ENCODE results near the gene SMIM15.

SMIM15 gene

DNA sequence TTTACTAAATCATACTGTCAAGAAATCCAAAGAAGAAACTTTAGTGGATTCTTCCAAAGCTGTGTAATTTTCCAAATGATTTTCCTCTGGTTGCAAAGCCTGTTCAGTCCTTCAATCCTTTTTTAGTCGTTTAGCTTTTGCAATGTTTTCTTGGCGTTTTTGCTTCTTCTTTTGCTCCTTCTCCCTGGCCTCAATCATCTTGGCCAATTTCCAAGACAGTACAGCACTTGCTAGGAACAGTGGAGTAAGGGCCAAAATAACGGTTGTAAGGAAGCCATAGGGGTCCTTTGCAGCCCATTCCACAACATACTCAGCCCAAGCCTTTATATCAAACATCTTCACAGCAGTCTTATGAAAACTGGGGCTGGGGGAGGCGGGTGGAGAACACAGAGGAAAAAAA is 2.4 kb downstream of the SMIM15 start:
- DNase-seq (ENCODE audit: low read depth) = no peak

DNA sequence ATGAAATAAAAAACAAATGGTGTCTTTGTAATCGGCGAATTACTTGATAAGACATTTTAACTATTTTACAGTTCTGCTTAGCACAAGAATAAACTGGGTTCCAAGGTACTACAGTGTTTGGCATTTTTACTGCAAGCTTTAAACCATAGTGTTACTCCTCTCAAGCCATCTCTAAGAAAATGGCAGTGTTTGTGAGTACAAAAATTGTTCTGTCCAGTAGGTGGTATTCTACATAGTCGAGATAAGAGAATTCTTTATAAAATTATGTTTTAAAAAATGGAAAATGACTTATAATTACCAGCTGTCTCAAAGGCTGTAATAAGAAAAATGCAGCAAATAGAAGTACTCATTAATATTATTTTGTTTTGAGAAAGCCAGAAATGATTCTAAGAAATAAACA is 3.2 kb downstream of the SMIM15 start:
- no peak for DNase-seq (ENCODE audit: low read depth)

DNA sequence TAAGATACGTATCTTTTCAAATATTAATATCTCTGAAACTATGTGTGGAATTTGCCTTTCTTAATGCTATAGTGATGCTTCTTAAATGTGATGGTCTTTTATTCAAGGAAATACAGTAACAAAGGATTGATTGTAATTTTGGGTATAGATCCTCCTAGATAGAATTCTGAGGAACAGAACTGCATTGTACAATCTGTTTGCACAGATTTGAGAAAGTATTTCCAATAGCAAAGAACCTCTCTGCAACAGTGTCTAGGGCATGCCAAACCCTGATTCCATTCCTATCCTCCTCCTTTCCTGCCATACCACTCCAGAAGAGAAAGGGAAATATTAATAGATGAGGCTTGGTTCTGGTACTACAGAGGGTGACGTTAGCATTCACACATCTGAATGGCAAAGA is 10.4 kb downstream of the SMIM15 start:
- DNase-seq (ENCODE audit: low read depth) = no peak

DNA sequence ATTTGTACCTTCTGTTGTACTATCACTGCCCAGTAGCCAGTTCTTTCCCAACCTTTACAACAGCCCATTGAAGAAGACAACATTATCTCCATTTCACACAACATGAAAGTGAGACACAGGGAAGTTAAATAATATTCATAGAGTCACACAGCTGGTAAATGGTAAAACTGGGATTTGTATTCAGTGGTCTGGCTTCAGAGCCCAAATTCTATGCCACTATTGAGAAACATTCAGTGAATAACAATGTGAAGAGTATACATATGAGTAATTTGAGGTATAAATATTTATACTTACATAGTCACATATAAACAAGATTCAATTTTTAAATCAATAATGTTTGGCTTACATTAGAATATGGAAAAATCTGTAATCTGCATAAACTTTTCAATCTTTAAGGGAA is 13.8 kb downstream of the SMIM15 start:
- DNase-seq (ENCODE audit: low read depth) = no peak

DNA sequence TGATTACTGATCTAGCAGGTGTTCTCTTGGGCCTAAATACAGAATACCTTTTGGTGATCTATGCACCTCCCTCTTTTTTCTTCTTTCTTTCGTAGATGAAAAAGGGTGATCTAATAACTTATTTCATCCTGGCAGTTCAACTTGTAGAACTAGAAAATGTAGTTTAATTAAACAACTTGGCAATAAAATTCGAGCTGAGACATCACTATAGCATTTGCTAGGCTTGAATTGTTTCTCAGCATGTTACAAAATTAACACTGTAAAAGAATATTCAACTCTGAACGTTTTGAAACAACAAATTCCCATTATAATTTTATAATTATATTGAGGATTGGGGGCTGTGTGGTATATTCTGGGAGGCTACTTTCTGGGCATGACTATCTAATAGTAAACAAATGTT is 19.5 kb downstream of the SMIM15 start:
- DNase-seq (ENCODE audit: low read depth) = no peak

DNA sequence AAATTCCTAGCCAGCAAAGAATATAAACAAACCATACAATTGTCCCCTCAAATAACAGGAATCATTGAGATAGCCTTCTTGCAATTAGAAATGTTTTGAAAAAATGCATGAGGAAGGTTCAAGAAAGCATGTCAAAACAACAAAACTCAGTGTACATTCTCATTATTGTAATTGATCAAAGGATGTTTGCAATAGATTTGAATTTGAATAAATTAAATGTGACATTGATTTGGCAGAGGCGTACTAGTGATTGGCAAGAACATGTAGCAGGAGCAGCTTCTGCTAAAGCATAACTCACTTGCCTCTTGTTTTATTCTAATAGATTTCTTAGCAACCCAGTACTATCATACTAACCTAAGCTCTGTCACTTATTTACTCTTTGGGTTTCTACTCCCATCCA is 19.9 kb downstream of the SMIM15 start:
- DNase-seq (ENCODE audit: low read depth) = no peak

DNA sequence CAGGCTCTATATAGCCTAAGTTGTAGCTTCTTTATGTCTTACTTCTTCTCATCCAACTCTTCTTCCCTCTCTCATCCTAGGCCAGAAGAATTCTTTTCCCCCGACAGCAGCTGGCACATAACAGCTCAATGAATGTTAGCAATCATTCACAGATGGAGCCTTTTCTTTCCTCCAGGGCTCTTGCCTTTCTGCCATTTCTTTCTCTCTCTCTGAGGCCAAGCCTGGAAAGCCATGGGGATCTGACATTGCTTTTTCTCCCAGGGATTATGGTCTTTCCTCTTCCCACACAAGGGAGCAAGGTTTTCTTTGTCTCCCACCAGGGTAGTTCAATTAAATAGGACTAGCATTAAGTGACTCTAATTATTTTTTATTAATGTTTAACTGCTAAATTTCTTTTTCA is 20.5 kb downstream of the SMIM15 start:
- DNase-seq (ENCODE audit: low read depth) = no peak

DNA sequence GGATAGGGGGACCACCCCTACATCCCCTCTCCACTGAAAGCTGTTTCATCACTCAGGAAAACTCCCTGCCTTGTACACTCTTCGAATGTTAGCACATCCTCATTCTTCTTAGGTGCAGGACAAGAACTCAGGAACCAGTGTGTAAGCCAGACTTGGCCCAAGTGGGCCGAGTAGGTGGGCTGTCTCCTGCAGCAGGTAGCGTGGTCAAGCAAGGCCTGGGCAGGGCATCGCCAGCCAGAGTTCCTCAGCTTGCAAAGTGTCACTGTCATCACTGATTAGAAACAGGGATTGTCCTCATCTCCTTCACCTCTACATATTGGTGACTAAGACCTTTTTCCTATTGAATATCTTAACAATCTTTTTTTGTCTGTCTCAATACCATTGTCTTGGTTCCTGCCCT is 22.3 kb downstream of the SMIM15 start:
- no peak for DNase-seq (ENCODE audit: low read depth)

DNA sequence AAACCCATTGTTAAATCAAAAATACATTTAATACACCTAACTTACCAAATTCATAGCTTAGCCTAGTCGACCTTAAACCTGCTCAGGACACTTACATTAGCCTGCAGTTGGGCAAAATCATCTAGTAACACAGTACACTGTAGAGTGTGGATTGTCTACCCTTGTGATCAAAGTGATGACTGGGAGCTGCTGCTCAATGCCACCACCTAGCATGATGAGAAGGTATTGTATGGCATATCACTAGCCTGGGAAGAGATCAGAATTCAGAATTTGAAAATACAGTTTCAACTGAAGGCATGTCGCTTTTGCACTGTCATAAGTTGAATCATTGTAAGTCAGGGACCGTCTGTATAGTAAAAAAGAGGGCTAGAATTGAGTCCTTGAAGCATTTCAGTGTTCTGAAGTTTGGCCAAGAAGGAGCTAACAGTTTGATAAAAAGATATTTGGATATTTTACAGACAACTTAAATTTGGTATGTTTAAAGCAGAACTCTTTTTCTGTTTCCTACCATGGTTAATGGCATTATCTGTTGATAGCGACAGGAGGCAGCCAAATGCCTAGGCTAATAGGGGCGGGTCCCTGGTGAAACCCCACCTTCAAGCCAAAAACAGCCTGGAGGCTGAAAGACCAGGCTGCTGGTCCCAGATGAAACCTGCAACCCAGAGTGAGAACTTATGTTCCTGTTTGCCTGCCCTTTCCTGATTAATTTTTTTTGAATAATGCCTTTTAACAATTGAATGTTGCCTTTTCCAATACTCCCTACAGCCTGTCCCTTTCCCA is 23.0 kb downstream of the SMIM15 start:
- DNase-seq (ENCODE audit: low read depth) = no peak

DNA sequence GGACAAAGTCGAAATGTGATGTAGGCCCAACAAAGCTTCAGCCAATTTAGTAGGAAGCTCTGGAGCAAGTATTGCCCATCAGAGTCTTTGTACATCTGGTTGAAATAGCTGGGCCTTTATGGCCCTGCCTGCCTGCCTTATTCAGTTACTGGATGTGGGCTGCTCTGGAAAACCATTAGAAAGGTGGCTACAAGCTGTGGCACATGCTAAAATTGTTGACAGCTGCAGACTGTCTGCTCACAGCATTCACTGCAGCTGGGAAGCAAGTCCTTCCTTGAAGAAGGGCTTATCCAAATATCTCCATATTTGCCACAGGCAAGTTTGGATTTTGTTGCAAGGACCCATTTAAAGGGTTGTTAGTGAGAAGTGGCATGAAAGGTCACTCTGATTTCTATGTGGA is 24.4 kb downstream of the SMIM15 start:
- no peak for DNase-seq (ENCODE audit: low read depth)

DNA sequence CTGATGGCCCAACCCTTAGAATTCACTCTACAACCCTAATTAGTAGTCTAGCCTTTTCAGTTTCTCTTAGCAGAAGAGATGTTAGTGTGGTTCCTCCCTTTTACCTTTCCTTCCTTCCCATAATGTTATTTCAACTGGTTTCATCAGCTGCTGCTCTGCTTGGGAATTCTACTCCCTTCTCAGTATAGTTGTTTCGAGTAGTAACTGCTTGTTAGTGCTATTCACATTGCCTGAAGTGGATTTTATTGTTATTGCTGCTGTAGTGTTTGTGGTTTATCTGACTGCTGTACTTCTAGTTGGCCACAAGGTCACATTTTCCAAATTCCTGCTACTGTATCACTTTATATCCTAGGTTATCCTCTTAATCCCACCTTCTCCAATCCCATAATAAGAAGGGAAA is 29.7 kb downstream of the SMIM15 start:
- DNase-seq (ENCODE audit: low read depth) = no peak

DNA sequence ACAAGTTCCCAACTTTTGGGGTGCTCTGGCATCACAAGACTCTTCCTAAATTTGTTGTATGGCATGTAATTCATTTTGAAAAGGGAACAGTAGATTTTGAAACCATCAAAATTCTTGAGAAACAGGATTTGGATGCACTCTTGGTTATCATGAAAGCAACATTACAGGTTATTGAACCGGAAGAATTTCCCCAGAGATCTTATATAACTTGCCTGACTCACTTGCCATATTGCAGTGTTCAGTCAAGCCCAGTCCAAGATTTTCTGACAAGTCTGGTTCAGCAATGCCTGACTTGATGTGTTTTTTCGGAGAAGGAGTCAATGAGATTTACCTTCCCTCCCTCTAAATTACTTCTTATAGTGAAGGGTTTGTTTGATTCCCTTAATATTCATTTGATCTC is 32.0 kb downstream of the SMIM15 start:
- no peak for DNase-seq (ENCODE audit: low read depth)

DNA sequence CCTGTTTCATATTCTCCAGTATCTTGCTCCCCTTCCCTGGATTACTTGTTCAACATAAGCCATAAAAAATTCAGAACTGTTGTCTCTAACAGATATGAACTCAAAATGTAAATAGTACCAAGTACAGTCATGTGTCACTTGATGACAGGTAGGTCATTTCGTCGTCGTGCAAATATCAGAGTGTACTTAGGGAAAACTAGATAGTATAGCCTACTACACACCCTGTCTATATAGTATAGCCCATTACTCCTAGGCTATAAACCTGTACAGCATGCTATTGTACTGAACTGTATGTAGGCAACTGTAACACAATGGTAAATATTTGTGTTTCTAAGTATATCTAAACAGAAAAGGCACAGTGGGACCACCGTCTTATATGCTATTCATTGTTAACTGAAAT is 39.1 kb downstream of the SMIM15 start:
- no peak for DNase-seq (ENCODE audit: low read depth)

DNA sequence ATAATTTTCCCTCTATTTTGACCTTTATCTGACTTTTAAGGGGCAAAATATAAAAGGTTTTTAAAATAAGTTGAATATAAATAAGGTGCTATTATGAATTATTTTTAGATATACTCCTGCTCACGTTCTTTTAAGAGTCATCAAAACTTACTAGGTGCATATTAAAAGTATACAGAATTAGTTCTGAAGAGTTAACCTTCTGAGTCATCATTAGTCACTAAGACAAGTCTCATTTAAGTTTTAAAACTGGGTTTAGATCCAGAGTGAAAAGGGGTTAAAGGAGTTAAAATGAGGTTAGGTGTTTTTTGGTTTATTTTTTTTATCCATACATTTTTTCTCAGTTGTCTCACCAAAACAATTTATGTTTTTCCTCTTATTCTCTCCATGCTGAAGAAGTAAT is 41.7 kb downstream of the SMIM15 start:
- no peak for DNase-seq (ENCODE audit: low read depth)

DNA sequence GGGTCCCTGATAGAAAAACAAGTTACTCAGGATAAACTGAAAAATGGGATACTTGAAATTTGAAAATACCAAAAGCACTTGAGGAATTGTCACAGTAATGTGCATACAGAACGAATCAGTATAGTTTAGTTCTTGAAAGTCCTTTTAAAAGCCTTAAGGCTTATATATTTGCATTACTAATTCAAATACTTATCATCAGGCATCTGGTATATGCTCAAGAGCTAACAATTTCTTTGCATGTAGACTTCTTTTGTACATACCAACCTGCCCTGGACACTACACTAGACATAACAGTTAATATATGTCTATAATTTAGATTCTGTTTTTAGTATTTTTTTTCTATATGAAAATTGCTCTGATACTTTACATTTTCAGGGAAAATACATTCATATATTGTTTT is 43.2 kb downstream of the SMIM15 start:
- no peak for DNase-seq (ENCODE audit: low read depth)

DNA sequence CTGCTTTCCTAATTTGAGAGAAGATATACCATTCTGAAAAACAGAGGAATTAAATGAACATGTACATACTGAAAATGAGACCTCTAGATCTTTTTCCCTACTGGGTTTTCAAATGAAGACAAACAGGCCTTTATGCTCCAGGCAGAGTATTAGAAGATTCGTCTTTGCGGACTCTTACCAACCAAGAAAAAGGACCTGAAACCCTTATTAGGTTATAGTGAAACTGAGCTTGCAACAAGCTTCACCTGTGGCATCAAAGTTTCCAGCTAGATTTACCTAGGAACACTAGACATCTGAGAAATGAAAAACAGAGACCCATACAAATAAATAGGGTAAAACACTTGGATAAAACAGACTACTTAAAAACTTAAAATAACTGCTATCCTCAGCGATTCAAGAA is 46.3 kb downstream of the SMIM15 start:
- DNase-seq (ENCODE audit: low read depth) = no peak

DNA sequence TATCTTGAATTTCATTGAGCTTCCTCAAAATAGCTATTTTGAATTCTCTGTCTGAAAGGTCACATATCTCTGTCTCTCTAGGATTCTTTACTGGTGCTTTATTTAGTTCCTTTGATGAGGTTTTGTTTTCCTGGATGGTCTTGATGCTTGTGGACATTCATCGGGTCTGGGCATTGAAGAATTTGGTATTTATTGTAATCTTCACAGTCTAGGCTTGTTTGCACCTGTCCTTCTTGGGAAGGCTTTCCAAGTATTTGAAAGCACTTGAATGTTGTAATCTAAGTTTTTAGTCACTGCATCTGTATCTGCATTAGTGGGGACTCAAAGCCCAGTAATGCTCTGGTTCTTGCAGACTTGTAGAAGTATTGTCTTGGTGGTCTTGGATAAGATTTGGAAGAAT is 47.8 kb downstream of the SMIM15 start:
- no peak for DNase-seq (ENCODE audit: low read depth)
